Endothelial cell of umbilical vein (primary cell): Measurements from ENCODE around the gene HTT. TPM values are rescaled to one million over a fixed set of nuclear protein-coding genes. Genes with fewer than 3 reads are reported as not detected.

Experiments used
- BruUV-seq: library from RNA; stranded (reverse); fragments of 400-500 nt; replicated peaks from 2 replicates; lab custom pipeline; 2021; lab: Mats Ljungman, UMichigan
- CTCF ChIA-PET: fragments of 300-600, 350-600 bp; sonication (Branson Sonifier 250); formaldehyde crosslinking; loops from one replicate; lab custom pipeline; 2021; ENCODE audit warnings: antibody characterized with exemption, inconsistent platforms; lab: Charles Lee
- POLR2A ChIA-PET: fragments of 300-600, 350-600 bp; sonication (Branson Sonifier 250); formaldehyde crosslinking; loops from one replicate; lab custom pipeline; 2021; ENCODE audit warnings: antibody characterized with exemption, inconsistent platforms; lab: Charles Lee
- DNase-seq: peaks from one replicate; pipeline ENCODE4 v3.0.0-alpha.2; 2011; ENCODE audit warnings: low read depth, low spot score
- FAIRE-seq: peaks from 2 replicates; lab custom pipeline; 2011; peaks lifted over from hg19 to GRCh38; lab: Jason Lieb, UNC
- H2AFZ ChIP-seq: 2 replicates; pipeline ENCODE4 v1.6.0; 2012; ENCODE audit warnings: low read depth, low read length, control low read depth, inconsistent platforms
- H3K27ac ChIP-seq: 2 replicates; pipeline ENCODE4 v1.5.1; 2011; ENCODE audit warnings: low read depth, mild to moderate bottlenecking, control low read depth, low read length, moderate library complexity; ENCODE audit not compliant: insufficient read depth
- H3K27me3 ChIP-seq, 2 experiments: 2 replicates each; pipeline versions ENCODE4 v1.6.0 to v1.6.1; 2011; ENCODE audit warnings: low read length in 2 of 2, mixed read lengths in 1 of 2; ENCODE audit not compliant: control insufficient read depth in 2 of 2, insufficient read depth in 2 of 2
- H3K36me3 ChIP-seq, 2 experiments: 2 replicates in 1 of 2; 3 replicates in 1 of 2; pipeline ENCODE4 v1.5.1; 2011; ENCODE audit warnings: low read length in 2 of 2, mild to moderate bottlenecking in 1 of 2, moderate library complexity in 1 of 2; ENCODE audit not compliant: control insufficient read depth in 2 of 2, insufficient read depth in 2 of 2; ENCODE audit errors: extremely low read depth in 1 of 2
- H3K4me1 ChIP-seq: 3 replicates; pipeline ENCODE4 v1.5.1; 2011; ENCODE audit warnings: mild to moderate bottlenecking, low read length; ENCODE audit not compliant: control insufficient read depth, insufficient read depth; ENCODE audit errors: extremely low read depth
- H3K4me2 ChIP-seq: 2 replicates; pipeline ENCODE4 v1.6.1; 2011; ENCODE audit warnings: low read length, control low read depth, mixed read lengths; ENCODE audit not compliant: insufficient read depth
- H3K4me3 ChIP-seq, 3 experiments: fragments of 200-600 bp in 1 of 3; sonication (generic), shearing (Covaris generic) in 1 of 3; replicated peaks in 1 of 3; 2 replicates each; pipeline ENCODE4 v1.5.1; 2011 to 2016; ENCODE audit warnings: control low read depth in 3 of 3, low read length in 3 of 3, mild to moderate bottlenecking in 2 of 3, inconsistent platforms in 1 of 3, low read depth in 1 of 3, moderate library complexity in 1 of 3; ENCODE audit not compliant: insufficient read depth in 1 of 3
- H3K79me2 ChIP-seq: 2 replicates; pipeline ENCODE4 v1.6.0; 2012; ENCODE audit warnings: low read length, inconsistent platforms; ENCODE audit not compliant: control insufficient read depth, insufficient read depth
- H3K9ac ChIP-seq: replicated peaks from 2 replicates; pipeline ENCODE3; 2011; ENCODE audit warnings: low read length, control low read depth; ENCODE audit not compliant: insufficient read depth; ENCODE audit errors: extremely low read depth
- H3K9me1 ChIP-seq: replicated peaks from 3 replicates; pipeline ENCODE4 v1.6.0; 2011; ENCODE audit warnings: mild to moderate bottlenecking, low read length; ENCODE audit not compliant: control insufficient read depth, insufficient read depth; ENCODE audit errors: extremely low read depth
- H3K9me3 ChIP-seq: replicated peaks from 2 replicates; pipeline ENCODE4 v1.5.1; 2012; ENCODE audit warnings: low read length, inconsistent platforms; ENCODE audit not compliant: control insufficient read depth, insufficient read depth
- H4K20me1 ChIP-seq: replicated peaks from 2 replicates; pipeline ENCODE3; 2011; ENCODE audit warnings: mild to moderate bottlenecking, low read length; ENCODE audit not compliant: control insufficient read depth, insufficient read depth; ENCODE audit errors: extremely low read depth
- EZH2 ChIP-seq: IDR thresholded peaks from 2 replicates; pipeline ENCODE4 v1.6.1; 2012; ENCODE audit warnings: borderline replicate concordance, low read depth, mild to moderate bottlenecking, moderate library complexity, low read length, inconsistent platforms; ENCODE audit not compliant: severe bottlenecking
- FOS ChIP-seq: IDR thresholded peaks from 2 replicates; pipeline ENCODE4 v1.6.1; 2011; ENCODE audit warnings: mild to moderate bottlenecking, low read length, moderate library complexity, borderline replicate concordance; ENCODE audit not compliant: insufficient read depth
- GATA2 ChIP-seq: IDR thresholded peaks from 2 replicates; pipeline ENCODE4 v1.7.0; 2011; ENCODE audit warnings: low read depth, mild to moderate bottlenecking, moderate library complexity, mixed read lengths, low read length; ENCODE audit not compliant: insufficient read length, insufficient read depth
- JUN ChIP-seq: IDR thresholded peaks from 2 replicates; pipeline ENCODE4 v1.6.1; 2011; ENCODE audit warnings: borderline replicate concordance, low read depth; ENCODE audit not compliant: insufficient read length, insufficient read depth
- MYC ChIP-seq: IDR thresholded peaks from one replicate; pipeline ENCODE4 v1.6.1; 2011; ENCODE audit warnings: mild to moderate bottlenecking, low read depth, low read length
- POLR2A ChIP-seq: IDR thresholded peaks from 2 replicates; pipeline ENCODE4 v1.6.1; 2012; ENCODE audit warnings: low read depth, mild to moderate bottlenecking, control low read depth, low read length
- POLR2AphosphoS5 ChIP-seq: IDR thresholded peaks from 2 replicates; pipeline ENCODE4 v1.6.1; 2012; ENCODE audit warnings: low read depth, mild to moderate bottlenecking, control low read depth, low read length, moderate library complexity; ENCODE audit not compliant: insufficient read depth
- dilution Hi-C: fragments of 300-500 bp; cut with MboI; formaldehyde crosslinking; loops from one replicate; pipeline ENCODE4 v1.15.0; 2019; ENCODE audit warnings: low sequenced_read_pairs; ENCODE audit not compliant: extremely low pct_ligation_motif_present
- intact Hi-C: fragments of 100-400 bp; cut with micrococcal nuclease; formaldehyde crosslinking; loops from one replicate; pipeline ENCODE4 v1.10.0; 2022
- polyA plus RNA-seq, 4 experiments: library from polyadenylated mRNA; depleted of rRNA in 3 of 4; stranded (reverse) in 3 of 4; unstranded in 1 of 4; fragments of >200 nt; gene quantifications; 2 replicates each; pipeline versions ENCODE4 v1.2.1 to v1.2.3, GENCODE V29; 2011 to 2012; ENCODE audit warnings: missing spikeins in 1 of 4
- total RNA-seq: library from RNA; stranded (reverse); gene quantifications from 2 replicates; pipeline ENCODE4 v1.2.3, GENCODE V29; 2021
- TF ChIP-seq, protein P1 (sequence below): IDR thresholded peaks from 2 replicates; pipeline ENCODE4 v1.6.1; 2011; ENCODE audit not compliant: insufficient read depth, insufficient read length
- TF ChIP-seq, protein P2 (sequence below), 2 donors: IDR thresholded peaks; 1 replicate in 1 of 2; 2 replicates in 1 of 2; pipeline ENCODE4 v1.5.1; 2011; ENCODE audit warnings: low read length in 2 of 2, mild to moderate bottlenecking in 2 of 2, moderate library complexity in 2 of 2, control low read depth in 1 of 2, inconsistent platforms in 1 of 2, low read depth in 1 of 2; ENCODE audit not compliant: insufficient read depth in 1 of 2; ENCODE audit errors: extremely low read depth in 1 of 2

HTT gene
- total and polyA plus RNA-seq, 2 donors (not counting 3 experiments of a cell fraction or from before 2014, with no cell fraction given) = 15.7 to 61.2 TPM

DNA sequence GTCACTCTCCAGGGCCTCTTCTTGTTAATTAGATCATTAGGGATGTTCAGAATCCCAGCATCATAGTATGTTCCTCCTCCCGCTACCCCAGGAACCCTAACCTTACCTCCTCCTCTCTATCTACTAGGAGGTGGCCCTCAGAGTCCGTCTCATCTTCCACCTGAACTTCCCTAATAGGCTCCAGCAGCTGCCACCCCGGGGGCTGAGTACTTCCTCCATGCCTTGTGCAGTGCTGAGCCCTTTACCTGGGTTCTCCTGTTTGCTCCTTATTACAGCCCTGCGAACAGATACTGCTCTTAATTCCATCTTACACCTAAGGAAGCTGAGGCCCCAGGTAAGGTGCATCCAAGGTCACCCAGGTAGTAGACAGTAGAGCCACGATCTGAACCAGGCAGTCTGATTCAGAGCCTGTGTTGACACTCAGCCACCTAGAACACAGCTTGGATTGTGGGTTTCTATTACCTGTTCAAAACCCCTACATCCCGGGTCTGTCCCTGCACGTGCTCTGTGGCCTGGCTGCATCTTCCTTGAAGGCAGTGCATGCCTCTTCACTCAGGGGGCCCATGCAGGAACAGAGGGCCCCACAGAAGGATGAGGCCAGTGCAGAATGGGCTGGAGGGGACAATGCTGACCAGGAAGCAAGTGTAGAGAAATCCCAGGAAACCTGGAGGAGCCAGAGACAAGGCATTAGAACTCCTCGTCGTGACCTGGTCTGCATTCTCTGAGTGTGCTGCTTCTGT lies 123.1 kb downstream of the HTT start:
- H3K27ac ChIP-seq = no peak overlapping the region
- H3K79me2 ChIP-seq = no peaks in the 10 kb centered on the region
- ChIA-PET CTCF (interaction anchor here (0.8 kb wide), 1 partner anchor 283 kb away, joined by 3 read pairs; no protein-coding TSS in a partner anchor), POLR2A (no interaction called here)
- DNase-seq (no peak), FAIRE-seq (peak; percentile 15)
- no peak overlapping the region for H3K4me2 ChIP-seq
- no peaks in the 10 kb centered on the region for H3K9me3 ChIP-seq
- no TSS peak for BruUV-seq
- H4K20me1 ChIP-seq = no peaks in the 10 kb centered on the region
- no peak for TF ChIP-seq MYC
- TF ChIP-seq, protein P1, sequence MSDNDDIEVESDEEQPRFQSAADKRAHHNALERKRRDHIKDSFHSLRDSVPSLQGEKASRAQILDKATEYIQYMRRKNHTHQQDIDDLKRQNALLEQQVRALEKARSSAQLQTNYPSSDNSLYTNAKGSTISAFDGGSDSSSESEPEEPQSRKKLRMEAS = no peak
- no peak for TF ChIP-seq POLR2AphosphoS5
- no peaks in the 10 kb centered on the region for H3K4me1 ChIP-seq
- H3K9me1 ChIP-seq = no peaks in the 10 kb centered on the region
- intact Hi-C loops (no loop called here), dilution Hi-C loops (no loop called here)
- H2AFZ ChIP-seq = no peak overlapping the region
- no peak overlapping the region for H3K4me3 ChIP-seq
- no peak overlapping the region for H3K9ac ChIP-seq
- peaks cover 0 to 12% of the 10 kb centered on the region in 2 experiments for H3K36me3 ChIP-seq
- no peaks in the 10 kb centered on the region for H3K27me3 ChIP-seq

DNA sequence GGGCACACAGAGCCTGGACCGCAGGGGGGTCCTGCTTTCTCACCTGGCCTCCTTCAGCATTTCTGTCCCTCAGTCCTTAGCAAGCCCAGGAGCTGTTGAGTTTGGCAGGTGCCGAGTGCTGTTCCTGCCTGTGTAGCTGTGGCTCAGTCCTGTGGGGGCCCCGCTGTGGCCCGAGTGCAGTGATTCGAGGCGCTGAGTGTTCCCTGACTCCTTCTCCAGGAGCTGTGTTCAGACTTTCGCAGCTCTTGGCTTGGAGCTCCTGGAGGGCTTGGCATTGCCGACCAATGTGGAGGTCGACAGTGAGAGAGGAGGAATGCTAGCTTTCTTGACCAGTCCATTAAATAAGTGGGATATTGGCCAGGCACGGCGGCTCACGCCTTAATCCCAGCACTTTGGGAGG lies 124.4 kb downstream of the HTT start:
- Histone ChIP-seq H3K27me3 (no peaks in the 10 kb centered on the region), H3K4me1 (no peaks in the 10 kb centered on the region), H3K79me2 (no peaks in the 10 kb centered on the region), H2AFZ (no peak overlapping the region), H3K9me1 (no peaks in the 10 kb centered on the region), H3K9ac (no peak overlapping the region), H3K27ac (no peak overlapping the region), H3K9me3 (no peaks in the 10 kb centered on the region), H4K20me1 (no peaks in the 10 kb centered on the region), H3K36me3 (peaks cover 0 to 12% of the 10 kb centered on the region in 2 experiments), H3K4me3 (no peak overlapping the region), H3K4me2 (no peak overlapping the region)
- intact Hi-C loops = no loop called here
- POLR2A ChIA-PET = no interaction called here
- CTCF ChIA-PET = interaction anchor here (0.8 to 1.4 kb wide), 2 partner anchors 236 to 241 kb away, joined by 3 to 4 read pairs; no protein-coding TSS in a partner anchor
- no TSS peak for BruUV-seq
- FAIRE-seq (no peak), DNase-seq (no peak)
- TF ChIP-seq MYC = no peak
- no peak for TF ChIP-seq POLR2A
- no peak for TF ChIP-seq EZH2
- TF ChIP-seq POLR2AphosphoS5 = no peak
- TF ChIP-seq, protein P2, sequence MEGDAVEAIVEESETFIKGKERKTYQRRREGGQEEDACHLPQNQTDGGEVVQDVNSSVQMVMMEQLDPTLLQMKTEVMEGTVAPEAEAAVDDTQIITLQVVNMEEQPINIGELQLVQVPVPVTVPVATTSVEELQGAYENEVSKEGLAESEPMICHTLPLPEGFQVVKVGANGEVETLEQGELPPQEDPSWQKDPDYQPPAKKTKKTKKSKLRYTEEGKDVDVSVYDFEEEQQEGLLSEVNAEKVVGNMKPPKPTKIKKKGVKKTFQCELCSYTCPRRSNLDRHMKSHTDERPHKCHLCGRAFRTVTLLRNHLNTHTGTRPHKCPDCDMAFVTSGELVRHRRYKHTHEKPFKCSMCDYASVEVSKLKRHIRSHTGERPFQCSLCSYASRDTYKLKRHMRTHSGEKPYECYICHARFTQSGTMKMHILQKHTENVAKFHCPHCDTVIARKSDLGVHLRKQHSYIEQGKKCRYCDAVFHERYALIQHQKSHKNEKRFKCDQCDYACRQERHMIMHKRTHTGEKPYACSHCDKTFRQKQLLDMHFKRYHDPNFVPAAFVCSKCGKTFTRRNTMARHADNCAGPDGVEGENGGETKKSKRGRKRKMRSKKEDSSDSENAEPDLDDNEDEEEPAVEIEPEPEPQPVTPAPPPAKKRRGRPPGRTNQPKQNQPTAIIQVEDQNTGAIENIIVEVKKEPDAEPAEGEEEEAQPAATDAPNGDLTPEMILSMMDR (IDR thresholded peaks at IDR 0.05; ENCODE audit: extremely low read depth in 1 of 2, insufficient read depth in 1 of 2, low read depth in 1 of 2, low read length in 2 of 2) = no peak
- TF ChIP-seq, protein P1 = no peak
- no peak for TF ChIP-seq FOS
- no peak for TF ChIP-seq GATA2
- TF ChIP-seq JUN = no peak
- dilution Hi-C loops = no loop called here
